H7 (cell line): ENCODE data around the gene PCBP3. TPM values are rescaled to one million over a fixed set of nuclear protein-coding genes. Genes with fewer than 3 reads are reported as not detected.

Experiments used
- DNase-seq: peaks from one replicate; pipeline ENCODE4 v3.0.0; 2012
- H3K27me3 ChIP-seq: 2 replicates; pipeline ENCODE4 v1.6.0; 2011; ENCODE audit warnings: mild to moderate bottlenecking, low read length; ENCODE audit not compliant: control insufficient read depth, insufficient read depth
- H3K36me3 ChIP-seq: replicated peaks from 2 replicates; pipeline ENCODE4 v1.5.1; 2011; ENCODE audit warnings: low read length; ENCODE audit not compliant: control insufficient read depth, insufficient read depth
- H3K4me3 ChIP-seq: 2 replicates; pipeline ENCODE4 v1.5.1; 2011; ENCODE audit warnings: low read depth, mild to moderate bottlenecking, control low read depth, low read length, moderate library complexity; ENCODE audit not compliant: insufficient read depth
- total RNA-seq: library from RNA; depleted of rRNA; stranded (reverse); fragments of >200 nt; shearing (Covaris generic); gene quantifications from 2 replicates; pipeline ENCODE4 v1.2.3, GENCODE V29; 2014

PCBP3 gene
- total RNA-seq, 1 experiment from 2014 or later = 1.8 TPM

- Histone ChIP-seq H3K4me3 (no peak overlapping the region), H3K27me3 (no peaks in the 10 kb centered on the region), H3K36me3 (no peaks in the 10 kb centered on the region)
- DNase-seq = no peak
Measured at GRCh38 chr21:45927032-45927431, 283.5 kb downstream of the PCBP3 start.

GRCh38 chr21:45927851-45928850 is 284.6 kb downstream of the PCBP3 start:
- Histone ChIP-seq H3K27me3 (no peaks in the 10 kb centered on the region), H3K4me3 (no peak overlapping the region), H3K36me3 (no peaks in the 10 kb centered on the region)
- no peak for DNase-seq

GRCh38 chr21:45929449-45929848 is 285.9 kb downstream of the PCBP3 start:
- Histone ChIP-seq H3K4me3 (no peak overlapping the region), H3K27me3 (no peaks in the 10 kb centered on the region), H3K36me3 (no peaks in the 10 kb centered on the region)
- no peak for DNase-seq

GRCh38 chr21:45930231-45930760 is 286.8 kb downstream of the PCBP3 start:
- no peak overlapping the region for H3K4me3 ChIP-seq
- H3K36me3 ChIP-seq = no peaks in the 10 kb centered on the region
- DNase-seq = no peak

GRCh38 chr21:45930792-45931191 is 287.3 kb downstream of the PCBP3 start:
- DNase-seq = no peak
- H3K4me3 ChIP-seq = no peak overlapping the region
- no peaks in the 10 kb centered on the region for H3K36me3 ChIP-seq
- H3K27me3 ChIP-seq = no peaks in the 10 kb centered on the region

More at GRCh38 chr21:45930231-45930760, 286.8 kb downstream of the PCBP3 start:
- H3K27me3 ChIP-seq = no peaks in the 10 kb centered on the region

GRCh38 chr21:45931397-45931969 is 288.0 kb downstream of the PCBP3 start:
- H3K27me3 ChIP-seq = no peaks in the 10 kb centered on the region
- no peaks in the 10 kb centered on the region for H3K36me3 ChIP-seq
- H3K4me3 ChIP-seq = no peak overlapping the region
- DNase-seq = no peak

GRCh38 chr21:45932922-45933502 is 289.5 kb downstream of the PCBP3 start:
- no peak overlapping the region for H3K4me3 ChIP-seq
- H3K27me3 ChIP-seq = no peaks in the 10 kb centered on the region
- no peaks in the 10 kb centered on the region for H3K36me3 ChIP-seq
- DNase-seq = no peak

GRCh38 chr21:45934085-45934484 is 290.6 kb downstream of the PCBP3 start:
- peak; percentile 46 for DNase-seq
- H3K36me3 ChIP-seq = no peaks in the 10 kb centered on the region
- no peak overlapping the region for H3K4me3 ChIP-seq
- no peaks in the 10 kb centered on the region for H3K27me3 ChIP-seq

- Histone ChIP-seq H3K4me3 (no peak overlapping the region), H3K36me3 (no peaks in the 10 kb centered on the region), H3K27me3 (no peaks in the 10 kb centered on the region)
- DNase-seq = peak; percentile 59
Measured at GRCh38 chr21:45934554-45934953, 291.0 kb downstream of the PCBP3 start.

GRCh38 chr21:45935628-45936027 is 292.1 kb downstream of the PCBP3 start:
- Histone ChIP-seq H3K4me3 (no peak overlapping the region), H3K27me3 (no peaks in the 10 kb centered on the region), H3K36me3 (no peaks in the 10 kb centered on the region)
- DNase-seq = peak; percentile 19

- no peaks in the 10 kb centered on the region for H3K27me3 ChIP-seq
Measured at GRCh38 chr21:45937721-45938452, 294.4 kb downstream of the PCBP3 start.

GRCh38 chr21:45938453-45938755 is 294.9 kb downstream of the PCBP3 start:
- no peaks in the 10 kb centered on the region for H3K36me3 ChIP-seq
- H3K4me3 ChIP-seq = no peak overlapping the region
- peak; percentile 64 for DNase-seq
- H3K27me3 ChIP-seq = no peaks in the 10 kb centered on the region

More at GRCh38 chr21:45937721-45938452, 294.4 kb downstream of the PCBP3 start:
- peak; percentile 55 for DNase-seq
- H3K4me3 ChIP-seq = no peak overlapping the region
- no peaks in the 10 kb centered on the region for H3K36me3 ChIP-seq

- no peaks in the 10 kb centered on the region for H3K27me3 ChIP-seq
- H3K36me3 ChIP-seq = no peaks in the 10 kb centered on the region
- H3K4me3 ChIP-seq = no peak overlapping the region
- DNase-seq = peak; percentile 40
Measured at GRCh38 chr21:45938811-45939520, 295.4 kb downstream of the PCBP3 start.
